ENCODE measurements around the gene MYO1E.
A peak's percentile ranks its signal among the peaks of the same experiment; 100 is the strongest.
"Not testable (repeated sequence)": the region's sequence is repeated elsewhere in the genome, so short reads cannot be mapped to it uniquely, and the experiment has no call there.

Gene MYO1E

GRCh38 chr15:59372352-59373211 is at the start of gene MYO1E:
MYO1E (minus strand) TSS chr15:59372871; CDS start chr15:59372500, 371 bp downstream.
- DNase-seq: peak; percentile 9

DNA sequence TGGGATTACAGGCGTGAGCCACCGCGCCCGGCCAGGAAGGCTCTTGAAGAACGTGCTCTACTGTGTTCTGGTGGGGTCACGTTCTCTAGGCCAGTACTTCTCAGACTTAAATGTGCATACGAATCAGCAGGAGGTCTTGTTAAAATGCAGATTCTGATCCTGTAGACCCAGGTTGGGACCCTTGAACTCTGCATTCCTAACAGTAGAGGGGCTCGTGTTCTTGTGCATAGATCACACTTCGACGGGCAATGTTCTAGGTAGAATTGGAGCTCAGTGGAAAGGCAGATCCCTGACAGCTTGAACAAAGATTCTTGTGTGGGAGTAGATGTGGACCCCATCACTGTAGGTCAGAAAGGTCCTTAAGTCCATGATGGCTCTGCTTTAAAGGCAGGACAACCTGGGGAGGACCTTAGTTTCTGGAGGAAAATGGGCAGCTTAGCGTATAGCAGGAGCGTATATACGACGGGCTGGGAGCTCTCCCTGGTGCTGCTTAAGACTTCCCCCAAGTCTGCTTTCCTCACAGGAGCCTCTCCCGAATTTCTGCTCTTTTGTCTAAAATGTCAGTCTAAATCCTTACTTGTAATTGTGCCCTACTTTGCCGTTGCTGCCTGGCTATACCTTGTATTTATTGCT is 48.4 kb upstream of the MYO1E start:
- DNase-seq: no peak

GRCh38 chr15:59420108-59420507 is 47.4 kb upstream of the MYO1E start:
- no peak for DNase-seq

DNA sequence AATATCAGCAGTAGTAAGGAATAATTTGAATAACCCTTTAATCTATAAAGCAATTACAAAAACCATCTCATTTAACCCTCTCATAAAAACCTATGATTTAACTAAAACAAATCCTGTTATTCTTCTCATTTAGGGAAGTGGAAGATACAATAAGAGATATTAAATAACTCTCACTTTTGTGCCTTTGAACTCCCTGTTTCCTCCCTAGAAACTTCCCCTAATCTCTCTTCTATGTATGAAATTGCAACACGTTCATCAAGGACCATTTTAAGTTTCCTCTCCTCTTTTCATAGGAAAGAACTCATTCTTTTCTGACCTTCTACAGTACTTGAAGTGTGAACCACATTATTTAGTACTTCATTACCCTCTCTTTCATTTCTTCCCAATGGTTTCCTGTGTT is 46.5 kb upstream of the MYO1E start:
- no peak for DNase-seq

DNA sequence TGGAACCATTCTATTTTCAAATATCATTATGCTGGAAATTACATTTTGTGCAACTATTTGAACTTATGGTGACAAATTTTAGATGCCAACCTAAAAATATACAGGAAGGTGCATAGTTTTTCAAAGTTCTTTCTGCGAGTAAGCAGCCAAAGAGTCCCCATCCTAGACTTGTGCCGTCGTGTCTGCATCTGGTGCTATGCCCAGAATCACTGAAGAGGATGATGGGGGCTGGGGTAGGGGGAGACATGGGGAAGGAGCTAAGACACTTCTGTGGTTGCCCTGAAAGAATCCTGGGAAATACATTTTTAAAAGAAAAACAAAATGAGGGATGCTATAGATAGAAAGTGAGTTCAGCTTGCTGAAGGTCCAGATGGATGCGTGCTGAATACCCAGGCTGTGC is 44.1 kb upstream of the MYO1E start:
- DNase-seq: no peak

DNA sequence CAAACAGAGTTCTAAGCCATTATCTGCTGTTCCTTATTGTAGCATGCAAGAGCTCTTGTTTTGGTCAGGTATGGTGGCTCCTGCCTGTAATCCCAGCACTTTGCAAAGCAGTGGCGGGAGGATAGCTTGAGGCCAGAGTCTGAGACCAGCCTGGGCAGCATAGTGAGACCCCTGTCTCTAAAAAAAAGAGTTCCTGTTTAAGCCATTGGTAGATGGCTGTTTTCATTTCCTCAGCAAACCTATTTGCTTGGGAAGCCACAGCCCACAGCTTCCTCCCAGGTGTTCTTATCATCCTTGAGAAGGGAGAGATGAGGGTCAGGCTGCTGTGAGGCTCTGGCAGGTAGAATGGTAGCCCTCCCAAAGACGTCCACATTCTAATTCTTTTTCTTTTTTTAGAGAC is 40.9 kb upstream of the MYO1E start:
- DNase-seq: no peak

DNA sequence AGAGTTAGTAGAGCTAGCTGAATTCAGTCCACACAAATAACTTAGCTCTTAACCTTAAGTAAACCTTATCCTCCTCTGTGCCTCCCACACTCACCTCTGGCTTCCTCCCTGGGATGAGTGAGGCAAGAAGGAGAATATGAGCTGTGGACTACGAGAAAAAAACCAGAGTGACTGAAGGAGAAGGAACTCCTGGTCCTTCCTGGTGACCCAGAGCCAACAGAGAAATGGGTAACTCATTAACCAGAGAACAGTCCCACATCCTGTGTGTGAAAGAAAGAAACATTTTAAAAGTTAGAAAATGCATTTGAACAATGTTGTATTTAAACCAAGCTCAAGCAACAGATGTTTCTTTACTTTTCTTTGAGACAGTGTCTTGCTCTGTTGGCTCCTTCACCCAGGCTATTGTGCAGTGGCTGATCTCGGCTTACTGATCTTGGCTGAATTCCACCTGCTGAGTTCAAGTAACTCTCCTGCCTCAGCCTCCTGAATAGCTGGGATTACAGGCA is 37.8 kb upstream of the MYO1E start:
- no peak for DNase-seq

DNA sequence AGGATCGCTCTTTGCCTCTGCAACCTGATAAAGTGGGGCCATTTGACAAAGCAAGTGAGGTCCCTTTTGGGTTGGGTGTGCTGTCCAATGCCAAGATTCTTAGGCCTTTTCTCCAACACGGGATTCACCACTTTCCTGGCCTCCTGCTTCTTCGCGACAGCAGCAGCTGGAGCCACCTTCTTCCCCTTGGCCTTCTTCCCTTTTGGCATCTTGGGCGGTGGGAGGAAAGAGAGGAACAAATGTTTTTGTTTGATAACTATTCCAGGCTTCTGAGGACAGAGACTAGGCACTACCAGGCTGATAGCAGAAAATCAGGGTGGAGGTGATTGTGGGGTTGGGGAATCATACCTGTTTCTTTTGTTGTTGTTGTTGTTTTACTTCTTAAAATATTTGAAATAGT is 35.3 kb upstream of the MYO1E start:
- DNase-seq: no peak

- DNase-seq: no peak
Observed at GRCh38 chr15:59406446-59406845, 33.8 kb upstream of the MYO1E start.

DNA sequence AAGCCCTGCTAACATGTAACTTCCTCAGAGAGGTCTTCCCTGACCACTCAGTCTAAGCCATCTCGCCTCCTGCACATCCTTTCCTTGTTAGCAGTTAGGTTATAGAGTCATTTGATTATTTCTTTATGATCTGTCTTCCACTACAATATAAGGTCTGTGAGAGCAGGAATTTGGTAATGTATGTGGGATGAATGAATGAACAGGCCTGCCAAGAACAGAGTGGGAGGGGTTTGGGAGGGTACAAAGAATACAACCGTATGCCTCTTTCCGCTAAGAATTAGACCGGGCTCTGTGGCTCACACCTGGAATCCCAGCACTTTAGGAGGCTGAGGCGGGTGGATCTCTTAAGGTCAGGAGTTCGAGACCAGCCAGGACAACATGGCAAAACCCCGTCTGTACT is 32.4 kb upstream of the MYO1E start:
- no peak for DNase-seq

DNA sequence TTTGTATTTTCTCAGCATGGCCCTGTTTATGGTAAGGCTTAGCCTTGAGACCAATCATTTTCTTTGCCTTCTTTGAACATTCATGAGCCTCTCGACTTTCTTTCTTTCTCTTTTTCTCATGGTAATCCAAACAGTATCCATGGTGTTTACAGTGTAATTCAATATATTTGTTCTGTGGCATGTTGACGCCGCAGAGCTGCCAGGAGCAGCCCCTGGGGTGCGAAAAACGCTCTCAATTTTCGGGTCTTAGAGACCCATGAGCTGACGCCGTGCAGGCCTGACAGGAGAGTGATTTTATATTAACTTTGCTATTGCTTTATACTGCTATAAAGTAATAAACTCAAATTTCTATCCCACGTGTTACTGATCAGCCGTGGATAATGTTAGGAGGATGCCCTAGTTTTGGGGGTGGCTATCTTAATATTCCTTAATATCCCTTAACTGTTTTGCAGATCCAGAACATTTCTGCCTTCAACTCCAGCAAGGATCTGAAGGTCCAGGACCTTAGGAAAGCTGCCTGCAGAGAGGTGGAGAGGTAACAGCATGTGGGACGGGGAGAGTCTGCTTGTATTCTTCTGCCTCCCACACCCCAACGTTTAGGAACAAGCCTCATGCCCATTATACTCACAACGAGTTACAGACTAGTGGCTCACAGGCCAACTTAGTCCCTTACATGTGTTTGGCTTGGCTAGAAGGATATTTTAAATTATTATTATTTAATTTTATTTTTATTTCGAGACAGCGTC is 29.3 kb upstream of the MYO1E start:
- DNase-seq: no peak

DNA sequence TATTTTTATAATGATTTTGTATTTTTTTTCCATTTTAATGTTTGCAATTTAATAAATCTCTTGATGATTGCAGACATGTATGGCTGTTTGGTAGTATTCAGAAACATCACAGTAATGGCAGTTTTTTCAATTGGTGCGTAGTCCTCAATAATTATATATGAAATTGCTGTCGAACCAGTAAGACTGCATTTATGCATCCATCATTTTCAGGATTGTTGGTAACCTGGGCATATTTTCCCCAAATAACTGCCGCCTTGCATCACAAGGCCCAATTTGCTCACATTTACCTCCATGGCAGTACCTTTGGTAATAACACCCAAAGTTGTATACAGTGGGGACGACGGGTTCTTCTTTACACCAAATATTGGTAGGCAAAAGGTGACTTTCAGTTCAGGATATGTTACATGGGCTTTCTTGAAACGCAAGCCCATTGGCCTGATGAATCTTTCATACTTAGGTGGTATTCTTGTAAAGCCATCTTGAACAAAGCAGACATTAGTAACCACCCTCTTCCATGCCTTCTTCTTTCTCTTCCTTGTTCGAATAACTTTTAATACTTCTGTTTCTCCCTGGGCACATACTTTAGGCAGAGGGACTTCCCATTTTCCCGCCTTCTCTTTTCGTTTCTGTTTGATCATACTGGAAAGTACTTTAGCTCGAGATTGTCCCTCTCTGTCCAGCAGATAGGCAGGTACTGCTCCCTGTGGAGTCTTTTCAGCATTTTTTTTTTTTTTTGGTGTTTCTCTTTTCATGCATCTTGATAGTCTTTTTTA is 28.6 kb upstream of the MYO1E start:
- not testable (repeated sequence) for DNase-seq

GRCh38 chr15:59400103-59400813 is 27.6 kb upstream of the MYO1E start:
- no peak for DNase-seq

- DNase-seq: no peak
Observed at GRCh38 chr15:59399465-59400102, 26.9 kb upstream of the MYO1E start.

DNA sequence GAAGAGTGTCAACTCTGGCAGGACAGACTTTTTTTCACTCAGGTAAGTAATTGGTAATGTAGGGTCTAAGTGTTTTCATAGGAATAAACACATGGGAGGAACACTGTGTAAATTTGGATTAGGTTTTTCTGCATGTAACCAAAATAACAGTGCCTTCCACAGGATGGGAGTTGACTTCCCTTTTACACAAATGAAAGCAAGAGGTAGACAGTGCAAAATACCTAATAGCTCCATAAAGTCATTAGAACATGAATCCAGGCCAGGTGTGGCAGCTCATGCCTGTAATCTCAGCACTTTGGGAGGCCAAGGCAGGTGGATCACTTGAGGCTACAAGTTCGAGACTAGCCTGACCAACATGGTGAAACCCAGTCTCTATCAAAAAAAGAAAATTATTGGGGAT is 25.5 kb upstream of the MYO1E start:
- DNase-seq: no peak

DNA sequence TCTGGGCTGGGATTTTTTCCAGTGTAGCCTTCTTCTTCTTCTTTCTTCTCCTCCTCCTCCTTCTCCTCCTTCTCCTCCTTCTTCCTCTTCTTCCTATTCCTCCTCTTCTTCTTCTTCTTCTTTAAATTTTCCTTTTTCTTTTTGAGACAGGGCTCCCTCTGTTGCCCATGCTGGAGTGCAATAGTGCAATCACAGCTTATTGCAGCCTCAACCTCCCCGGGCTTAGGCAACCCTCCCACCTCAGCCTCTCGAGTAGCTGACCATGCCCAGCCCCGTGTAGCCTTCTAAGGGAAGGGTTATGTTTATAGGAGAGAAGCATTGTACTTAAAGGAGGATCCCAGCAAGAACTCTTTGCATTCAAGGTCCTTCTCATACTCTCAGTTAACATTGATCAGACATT is 24.0 kb upstream of the MYO1E start:
- DNase-seq: no peak

DNA sequence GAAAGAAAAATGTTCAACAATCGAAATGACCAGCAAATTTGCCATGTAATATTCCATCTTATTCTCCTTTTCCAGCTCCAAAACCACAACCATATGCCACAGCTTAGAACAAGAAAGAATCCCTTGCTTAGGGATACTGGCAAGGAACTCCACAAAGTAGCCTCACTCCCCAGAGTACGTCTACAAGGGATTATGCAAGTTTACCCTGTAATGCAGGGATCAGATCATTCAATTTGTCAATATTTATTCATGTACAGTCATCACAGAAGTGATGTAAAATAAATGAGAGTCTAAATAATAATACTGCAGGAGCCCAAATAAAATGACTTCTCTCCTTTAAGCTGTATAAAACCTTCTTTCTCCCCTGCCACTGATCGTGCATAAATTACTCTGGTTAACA is 23.5 kb upstream of the MYO1E start:
- DNase-seq: no peak

DNA sequence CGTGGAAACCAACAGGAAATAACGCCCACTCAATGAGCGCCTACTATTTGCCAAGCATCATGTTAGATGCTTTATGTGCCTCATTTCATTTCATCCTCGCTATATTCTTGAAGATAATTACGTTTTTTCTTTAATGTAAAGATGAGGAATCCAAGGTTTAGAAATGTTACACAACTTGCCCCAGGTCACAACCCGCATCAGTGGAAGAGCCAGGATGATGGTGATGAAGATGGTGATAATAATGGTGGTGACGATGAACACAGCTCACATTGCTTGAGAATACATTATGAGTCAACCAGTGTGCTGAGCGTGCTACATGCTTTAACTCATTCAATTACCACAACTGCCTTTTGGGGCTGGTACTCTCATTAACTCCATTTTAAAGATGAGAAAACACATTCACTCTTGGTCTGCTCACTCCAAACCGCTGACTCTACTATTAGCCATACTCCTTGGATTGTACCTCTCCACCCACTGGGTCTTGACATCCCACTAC is 21.5 kb upstream of the MYO1E start:
- no peak for DNase-seq

GRCh38 chr15:59392299-59392698 is 19.6 kb upstream of the MYO1E start:
- DNase-seq: no peak

DNA sequence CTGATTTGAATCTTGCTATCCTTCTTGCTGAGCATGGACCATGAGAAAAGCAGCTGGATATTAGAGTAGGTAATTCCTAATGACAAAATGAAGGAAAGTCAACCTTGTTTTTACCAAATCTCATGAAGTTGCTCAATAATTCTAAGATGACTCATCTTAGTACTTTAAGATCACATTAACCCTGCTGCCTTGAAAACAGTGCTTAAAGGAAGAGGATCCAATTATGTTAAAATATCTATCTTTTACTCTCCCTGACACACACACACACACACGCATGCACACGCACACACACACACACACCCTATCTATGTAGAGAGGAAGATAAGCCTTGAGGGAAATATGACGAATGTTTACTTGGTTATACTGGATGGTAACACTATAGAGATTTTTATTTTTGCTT is 16.0 kb upstream of the MYO1E start:
- DNase-seq: no peak

DNA sequence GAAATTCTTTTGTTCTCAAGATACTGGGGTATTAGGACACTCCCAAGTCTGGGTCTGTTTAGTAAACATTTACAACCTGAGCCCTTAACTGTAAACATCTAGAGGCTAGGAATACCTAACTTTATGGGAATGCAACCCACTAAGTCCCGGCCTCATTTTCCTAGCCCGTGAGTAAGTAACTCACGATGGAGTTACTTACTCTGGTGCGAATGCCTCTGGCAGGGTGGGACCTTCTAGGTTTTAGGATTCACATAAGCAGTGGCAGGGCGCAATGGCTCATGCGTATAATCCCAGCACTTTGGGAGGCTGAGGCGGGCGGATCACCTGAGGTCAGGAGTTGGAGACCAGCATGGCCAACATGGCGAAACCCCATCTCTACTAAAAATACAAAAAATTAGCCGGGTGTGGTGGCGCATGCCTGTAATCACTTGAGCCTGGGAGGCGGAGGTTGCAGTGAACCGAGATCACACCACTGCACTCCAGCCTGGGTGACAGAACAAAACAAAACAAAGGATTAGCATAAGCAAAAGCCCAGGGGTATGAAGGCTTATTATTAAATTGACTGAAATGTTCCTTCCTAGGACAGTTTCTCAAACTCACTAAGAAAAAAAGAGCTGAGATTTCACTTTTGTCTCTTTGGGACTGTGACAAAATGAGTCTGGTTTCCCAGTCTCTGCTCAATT is 14.7 kb upstream of the MYO1E start:
- DNase-seq: not testable (repeated sequence)
